Urothelium cell line (cell line): ENCODE data around the gene SNAPC2.

ENCODE experiments used
- DNase-seq: peaks from one replicate; pipeline ENCODE4 v3.0.0; 2011; ENCODE audit warnings: low spot score, mixed read lengths
- FAIRE-seq: peaks from 2 replicates; lab custom pipeline; 2011; peaks lifted over from hg19 to GRCh38; lab: Jason Lieb, UNC

SNAPC2 gene

DNA sequence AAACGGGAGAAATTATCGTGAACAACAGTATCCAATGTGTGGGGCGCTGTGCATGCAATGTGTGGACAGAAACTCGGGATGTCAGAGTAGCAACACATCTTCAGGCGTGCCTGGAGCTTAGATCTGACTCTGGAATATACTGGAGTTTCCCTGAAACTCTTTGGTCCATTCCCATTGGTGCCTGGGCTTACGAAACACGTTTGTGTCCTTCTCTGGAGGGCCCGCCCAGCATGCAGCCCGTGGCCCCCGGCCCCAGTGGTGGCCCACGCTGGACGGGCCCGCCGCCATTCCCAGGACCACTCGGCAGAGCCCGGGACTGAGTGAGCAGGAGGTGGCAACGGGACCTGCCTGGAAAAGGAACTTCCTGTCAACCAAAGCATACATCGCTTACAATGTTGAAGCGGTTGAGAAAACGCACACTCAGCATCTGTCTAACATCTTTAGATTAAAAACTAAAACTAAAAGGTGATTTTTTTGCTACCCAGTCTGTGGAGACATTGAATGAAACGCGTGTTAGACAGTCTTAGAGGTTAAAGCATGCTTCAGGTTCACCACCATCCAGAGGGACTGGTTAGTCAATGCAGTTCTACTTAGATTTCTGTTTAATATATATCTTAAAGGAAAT lies 42.6 kb downstream of the SNAPC2 start:
- FAIRE-seq: no peak
- DNase-seq: no peak

- no peak for FAIRE-seq
- no peak for DNase-seq
Measured at GRCh38 chr19:7963566-7963965, 43.4 kb downstream of the SNAPC2 start.

- no peak for DNase-seq
- FAIRE-seq: no peak
Measured at GRCh38 chr19:7965259-7965841, 45.2 kb downstream of the SNAPC2 start.

GRCh38 chr19:7965921-7966665 lies 46.0 kb downstream of the SNAPC2 start:
- DNase-seq (no peak), FAIRE-seq (no peak)

DNA sequence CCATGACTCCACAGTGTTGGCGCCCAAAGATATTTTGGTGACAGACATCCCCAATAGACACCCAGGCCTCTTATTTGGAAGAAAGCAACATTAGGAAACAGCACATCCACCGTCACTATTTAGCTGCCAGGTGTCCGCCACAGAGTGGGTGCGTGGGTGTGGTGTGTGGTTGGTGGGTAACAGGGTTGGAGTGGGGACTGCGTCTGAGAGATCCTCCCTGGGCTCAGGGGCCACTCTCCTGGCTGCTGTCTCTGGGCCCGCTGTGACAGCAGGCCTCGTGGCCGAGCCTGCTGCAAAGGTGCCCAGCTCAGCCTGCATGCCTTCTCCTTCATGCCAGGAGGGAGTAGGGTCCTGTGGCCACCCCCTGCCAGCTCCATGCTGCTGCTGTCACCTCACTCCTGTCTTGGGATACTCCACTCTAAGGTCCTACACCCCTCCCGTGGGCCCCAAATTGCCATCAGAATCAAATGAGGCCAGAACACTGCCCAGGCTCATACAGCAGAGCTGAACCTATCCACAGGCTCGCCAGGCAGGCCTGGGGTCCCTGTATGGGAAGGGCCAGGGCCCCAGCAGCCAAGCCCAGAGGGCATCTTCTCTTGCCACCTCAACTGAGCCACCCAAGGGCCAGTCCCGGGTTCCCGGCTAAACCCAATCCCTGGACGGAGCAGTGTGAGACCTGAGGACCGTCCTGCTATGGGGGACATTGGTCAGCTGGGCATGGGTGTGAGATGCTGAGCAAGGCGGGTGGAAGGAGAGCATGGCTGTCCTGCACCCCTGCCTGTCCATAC lies 48.1 kb downstream of the SNAPC2 start:
- DNase-seq (no peak), FAIRE-seq (no peak)

DNA sequence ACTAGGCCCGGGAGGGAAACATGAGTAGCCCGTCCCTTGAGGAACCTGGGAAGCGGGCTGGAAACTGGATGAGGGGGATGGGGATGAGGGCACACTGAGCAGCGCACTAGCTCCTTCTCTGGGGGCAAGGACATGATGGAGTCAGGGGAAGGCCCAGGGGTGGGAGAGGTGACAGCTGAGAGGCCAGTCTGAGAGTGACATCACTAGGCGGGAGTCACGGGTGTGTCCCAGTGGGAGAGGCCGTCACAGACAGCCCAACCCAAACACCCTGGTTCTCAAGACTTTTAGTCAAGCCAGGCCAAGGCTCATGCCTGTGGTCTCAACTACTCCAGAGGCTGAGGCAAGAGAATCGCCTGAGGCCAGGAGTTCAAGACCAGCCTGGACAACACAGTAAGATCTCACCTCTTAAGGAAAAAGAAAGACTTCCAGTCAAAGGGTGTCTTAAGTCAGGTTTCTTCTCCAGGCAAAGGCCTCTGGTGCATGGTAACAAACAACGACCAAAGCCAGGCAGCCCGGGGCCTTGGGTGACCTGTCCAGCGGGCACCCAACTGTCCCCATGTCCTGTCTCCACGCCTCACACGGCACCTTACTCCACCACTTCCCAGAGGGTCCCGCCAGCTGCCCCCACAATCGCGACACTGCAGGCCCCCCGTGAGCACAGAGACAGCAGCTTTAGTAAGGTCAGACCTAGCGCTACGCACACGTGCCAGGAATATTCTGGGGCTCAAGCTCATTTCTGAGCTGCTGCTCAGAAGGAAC lies 48.8 kb downstream of the SNAPC2 start:
- DNase-seq: no peak
- no peak for FAIRE-seq

DNA sequence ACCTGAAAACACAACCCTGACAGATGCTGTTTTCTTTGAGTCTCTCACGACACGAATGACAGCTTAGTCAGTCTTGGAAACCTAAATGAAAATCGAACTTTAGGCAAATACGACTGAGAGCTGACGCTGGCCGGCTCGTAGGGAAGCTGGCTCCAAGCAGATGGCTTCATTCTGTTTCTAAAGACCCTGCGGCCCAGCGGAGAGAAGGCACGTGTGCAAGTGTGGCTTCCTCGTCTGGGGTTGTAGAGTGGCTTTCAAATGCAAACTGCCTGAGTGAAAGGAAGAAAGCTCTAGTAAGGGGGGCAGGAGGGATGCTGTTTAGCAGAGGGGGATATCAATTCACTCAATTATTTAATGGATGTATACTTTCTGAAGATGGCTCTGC lies 49.4 kb downstream of the SNAPC2 start:
- no peak for FAIRE-seq
- DNase-seq: no peak

- peak; percentile 45 for DNase-seq
- FAIRE-seq: no peak
Measured at GRCh38 chr19:7970716-7971448, 50.7 kb downstream of the SNAPC2 start.

DNA sequence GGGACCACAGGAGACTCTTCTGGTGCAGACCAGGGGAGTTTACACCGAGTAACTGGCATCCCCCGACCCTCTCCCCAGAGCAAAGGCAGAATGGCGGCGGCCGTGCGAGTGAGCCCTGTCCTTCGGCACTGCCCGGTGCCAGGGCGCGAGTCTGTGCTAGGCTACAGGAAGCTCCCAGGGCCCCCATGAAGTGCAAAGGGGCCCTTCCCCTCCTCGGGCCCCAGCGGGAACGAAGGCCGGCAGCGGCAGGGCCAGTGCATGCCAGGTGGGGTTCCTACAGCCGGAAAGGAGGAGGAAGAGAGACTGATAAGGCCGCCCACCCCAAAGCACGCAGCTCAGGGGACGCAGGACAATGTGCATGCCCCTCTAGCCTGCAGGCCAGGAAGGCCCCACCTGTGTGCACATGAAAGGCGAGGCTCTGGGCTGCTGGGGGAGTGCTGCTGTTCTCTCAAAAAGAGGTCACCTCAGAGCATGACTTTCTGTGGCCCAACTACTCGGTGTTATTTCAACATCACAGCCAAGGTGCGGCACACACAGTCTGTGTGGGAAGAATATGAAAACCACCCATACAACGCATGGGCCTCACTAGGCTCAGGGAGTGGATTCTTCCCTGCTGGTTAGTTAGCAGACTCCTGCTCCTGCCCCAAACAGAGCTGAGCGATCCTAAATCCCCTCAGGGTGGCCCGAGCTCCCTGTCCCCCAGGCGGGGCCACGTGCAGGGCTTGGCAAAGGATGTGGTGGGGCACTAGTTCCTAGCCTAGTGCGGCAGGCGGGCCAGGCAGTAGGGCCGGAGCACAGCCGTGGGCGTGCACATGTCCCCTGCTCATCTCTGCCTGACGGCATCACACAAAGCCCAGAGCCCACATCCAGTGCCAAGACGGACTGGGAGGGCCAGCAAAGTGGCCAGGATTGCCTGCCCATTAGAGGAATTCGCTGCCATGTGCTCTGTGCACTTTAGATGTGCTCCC lies 51.7 kb downstream of the SNAPC2 start:
- no peak for DNase-seq
- FAIRE-seq: no peak
